ENCODE measurements around the gene AIF1. TPM values are rescaled to one million over a fixed set of nuclear protein-coding genes. Genes with fewer than 3 reads are reported as not detected.

The AIF1 gene
- total and polyA plus RNA-seq, 10 donors: 258 to 479 (median 311) TPM

- Histone ChIP-seq H3K4me3 (no peak overlapping the region), H3K27ac (no peak overlapping the region), H3K36me3 (peaks cover 7 to 100% (median 96%) of the 10 kb centered on the region in 6 donors), H3K27me3 (replicated peaks in 1 of 7) (no peaks in the 10 kb centered on the region), H3K4me1 (peaks cover 2 to 9% (median 3%) of the 10 kb centered on the region in 6 donors), H3K9me3 (no peaks in the 10 kb centered on the region)
- WGBS, 5 donors: 96 to 98% (median 97%) methylated on average over 19 of the region's 19 CpGs
- DNase-seq: no peak
- intact Hi-C loops (cut with DNase I; ENCODE audit: low total_unique reads): no loop called here
- TF ChIP-seq CTCF (IDR thresholded peaks at IDR 0.05 in 8 of 11, conservative IDR thresholded peaks at IDR 0.05 in 3 of 11) (no peak), POLR2AphosphoS5 (IDR thresholded peaks at IDR 0.05) (peak in 2 of 3 donors; percentile 40 to 69), POLR2A (IDR thresholded peaks at IDR 0.05) (no peak)
Observed at GRCh38 chr6:31627690-31628287, 12.8 kb downstream of the AIF1 start.

- no peak overlapping the region for H3K27ac ChIP-seq
- peaks cover 0 to 6% (median 0%) of the 10 kb centered on the region in 6 donors for H3K4me1 ChIP-seq
- intact Hi-C loops (cut with DNase I; ENCODE audit: low total_unique reads): no loop called here
- TF ChIP-seq POLR2AphosphoS5 (IDR thresholded peaks at IDR 0.05): no peak
- DNase-seq: no peak
- no peaks in the 10 kb centered on the region for H3K27me3 ChIP-seq (replicated peaks in 1 of 7)
- H3K36me3 ChIP-seq: peaks cover 7 to 100% (median 100%) of the 10 kb centered on the region in 6 donors
- WGBS, 5 donors: 90 to 95% (median 93%) methylated on average over 7 of the region's 7 CpGs
- no peak overlapping the region for H3K4me3 ChIP-seq
- no peaks in the 10 kb centered on the region for H3K9me3 ChIP-seq
Observed at GRCh38 chr6:31629014-31629413, 14.0 kb downstream of the AIF1 start.

GRCh38 chr6:31630177-31630934 lies 15.3 kb downstream of the AIF1 start:
- Histone ChIP-seq H3K27ac (no peak overlapping the region), H3K4me3 (no peak overlapping the region), H3K27me3 (replicated peaks in 1 of 7) (no peaks in the 10 kb centered on the region), H3K9me3 (no peaks in the 10 kb centered on the region), H3K4me1 (peaks cover 0 to 6% (median 0%) of the 10 kb centered on the region in 6 donors), H3K36me3 (peaks cover 3 to 100% (median 100%) of the 10 kb centered on the region in 6 donors)
- 93 to 96% (median 94%) methylated on average over 25 of the region's 25 CpGs for WGBS, 5 donors
- DNase-seq: no peak
- intact Hi-C loops (cut with DNase I; ENCODE audit: low total_unique reads): no loop called here
- TF ChIP-seq POLR2A (IDR thresholded peaks at IDR 0.05) (no peak), POLR2AphosphoS5 (IDR thresholded peaks at IDR 0.05) (peak in 2 of 3 donors; percentile 46 to 63)

GRCh38 chr6:31631209-31631608 lies 16.2 kb downstream of the AIF1 start:
- no peak for DNase-seq
- intact Hi-C loops (cut with DNase I; ENCODE audit: low total_unique reads): no loop called here
- TF ChIP-seq CTCF (IDR thresholded peaks at IDR 0.05 in 8 of 11, conservative IDR thresholded peaks at IDR 0.05 in 3 of 11): no peak
- TF ChIP-seq POLR2A (IDR thresholded peaks at IDR 0.05): no peak
- TF ChIP-seq POLR2AphosphoS5 (IDR thresholded peaks at IDR 0.05): no peak

GRCh38 chr6:31631681-31632278 lies 16.7 kb downstream of the AIF1 start:
- Histone ChIP-seq H3K9me3 (no peaks in the 10 kb centered on the region), H3K27me3 (replicated peaks in 1 of 7) (no peaks in the 10 kb centered on the region), H3K27ac (no peak overlapping the region), H3K36me3 (peaks cover 0 to 100% (median 100%) of the 10 kb centered on the region in 6 donors), H3K4me1 (peaks cover 0 to 6% (median 0%) of the 10 kb centered on the region in 6 donors), H3K4me3 (no peak overlapping the region)
- TF ChIP-seq POLR2A (IDR thresholded peaks at IDR 0.05) (no peak), POLR2AphosphoS5 (IDR thresholded peaks at IDR 0.05) (peak; percentile 17 to 80 (median 37)), CTCF (IDR thresholded peaks at IDR 0.05 in 8 of 11, conservative IDR thresholded peaks at IDR 0.05 in 3 of 11) (no peak)
- DNase-seq: no peak
- intact Hi-C loops (cut with DNase I; ENCODE audit: low total_unique reads): no loop called here
- WGBS, 5 donors: 87 to 92% (median 91%) methylated on average over 31 to 32 of the region's 32 CpGs

More at GRCh38 chr6:31631209-31631608, 16.2 kb downstream of the AIF1 start:
- H3K27me3 ChIP-seq (replicated peaks in 1 of 7): no peaks in the 10 kb centered on the region
- no peak overlapping the region for H3K4me3 ChIP-seq
- WGBS, 5 donors: 88 to 96% (median 92%) methylated on average over 7 to 16 of the region's 16 CpGs
- no peak overlapping the region for H3K27ac ChIP-seq
- H3K9me3 ChIP-seq: no peaks in the 10 kb centered on the region
- H3K36me3 ChIP-seq: peaks cover 0 to 100% (median 100%) of the 10 kb centered on the region in 6 donors
- H3K4me1 ChIP-seq: peaks cover 0 to 6% (median 0%) of the 10 kb centered on the region in 6 donors

Data from spleen (tissue), 11 donors.